HL-60 (cell line): ENCODE results near the gene PGD.
"Not testable (repeated sequence)": the region's sequence is repeated elsewhere in the genome, so short reads cannot be mapped to it uniquely, and the experiment has no call there.

Source experiments
- DNase-seq, 2 experiments: peaks; one replicate each; pipeline ENCODE4 v3.0.0-alpha.2; 2010 to 2020; ENCODE audit warnings: low read depth in 1 of 2, low spot score in 1 of 2
- H3K27ac ChIP-seq: fragments of 250-450 bp; sonication (Bioruptor Pico); replicated peaks from 2 replicates; pipeline ENCODE4 v1.5.1; 2020; ENCODE audit warnings: mild to moderate bottlenecking, moderate library complexity
- H3K27me3 ChIP-seq: fragments of 250-450 bp; sonication (Bioruptor Pico); 2 replicates; pipeline ENCODE4 v1.5.1; 2021; ENCODE audit warnings: mild to moderate bottlenecking, moderate library complexity; ENCODE audit not compliant: insufficient read depth, poor library complexity, severe bottlenecking
- H3K4me3 ChIP-seq: replicated peaks from 2 replicates; pipeline ENCODE4 v1.5.1; 2011; ENCODE audit warnings: mild to moderate bottlenecking, control low read depth, low read length; ENCODE audit not compliant: insufficient read depth
- CTCF ChIP-seq: IDR thresholded peaks from one replicate; pipeline ENCODE4 v1.5.1; 2011; ENCODE audit warnings: low read length, control low read depth, inconsistent platforms; ENCODE audit not compliant: insufficient read depth
- GABPA ChIP-seq: IDR thresholded peaks from 2 replicates; pipeline ENCODE4 v1.6.1; 2012; ENCODE audit warnings: low read depth
- POLR2AphosphoS5 ChIP-seq: IDR thresholded peaks from 2 replicates; pipeline ENCODE4 v1.6.1; 2012; ENCODE audit warnings: low read depth
- REST ChIP-seq: IDR thresholded peaks from 2 replicates; pipeline ENCODE4 v1.6.1; 2012; ENCODE audit warnings: low read depth; ENCODE audit not compliant: insufficient replicate concordance
- SPI1 ChIP-seq: IDR thresholded peaks from 2 replicates; pipeline ENCODE4 v1.6.1; 2012; ENCODE audit warnings: low read depth, mild to moderate bottlenecking, borderline replicate concordance

The PGD gene

GRCh38 chr1:10361515-10361914 is 37.3 kb upstream of the PGD start:
- no peaks in the 10 kb centered on the region for H3K27me3 ChIP-seq
- H3K27ac ChIP-seq = no peak overlapping the region
- H3K4me3 ChIP-seq = no peak overlapping the region
- TF ChIP-seq SPI1 = no peak
- TF ChIP-seq GABPA = no peak
- no peak for TF ChIP-seq REST
- DNase-seq = no peak

GRCh38 chr1:10368194-10368593 is 30.7 kb upstream of the PGD start:
- no peak overlapping the region for H3K4me3 ChIP-seq
- no peak for DNase-seq
- no peak overlapping the region for H3K27ac ChIP-seq
- TF ChIP-seq GABPA (no peak), REST (no peak), POLR2AphosphoS5 (no peak)
- H3K27me3 ChIP-seq = no peaks in the 10 kb centered on the region

- no peak overlapping the region for H3K27ac ChIP-seq
- DNase-seq = peak; percentile 38 to 50
- TF ChIP-seq REST = no peak
- no peak for TF ChIP-seq POLR2AphosphoS5
- TF ChIP-seq CTCF = no peak
- TF ChIP-seq SPI1 = no peak
- no peak for TF ChIP-seq GABPA
- no peaks in the 10 kb centered on the region for H3K27me3 ChIP-seq
- H3K4me3 ChIP-seq = no peak overlapping the region
These were observed 24.4 kb upstream of the PGD start for GRCh38 chr1:10374442-10374860.

GRCh38 chr1:10377365-10378029 is 21.4 kb upstream of the PGD start:
- peak; percentile 88 for TF ChIP-seq CTCF
- TF ChIP-seq SPI1 = peak; percentile 86
- H3K27me3 ChIP-seq, H3K4me3 ChIP-seq: not testable (repeated sequence)
- peak overlapping the region; percentile 71 for H3K27ac ChIP-seq
- DNase-seq = peak in 1 of 2 experiments; percentile 86
